NB4 (cell line): ENCODE data around the gene ERVMER34-1.

Source experiments
- POLR2A ChIP-seq: IDR thresholded peaks from 2 replicates; pipeline ENCODE4 v1.6.1; 2011; ENCODE audit warnings: mild to moderate bottlenecking; ENCODE audit not compliant: insufficient read length; ENCODE audit errors: extremely low read depth
- TF ChIP-seq, protein P1 (sequence below): IDR thresholded peaks from one replicate; pipeline ENCODE4 v1.5.1; 2012; ENCODE audit warnings: low read depth, low read length
- TF ChIP-seq, protein P2 (sequence below): IDR thresholded peaks from 2 replicates; pipeline ENCODE4 v1.6.1; 2011; ENCODE audit warnings: low read depth, low read length

DNA sequence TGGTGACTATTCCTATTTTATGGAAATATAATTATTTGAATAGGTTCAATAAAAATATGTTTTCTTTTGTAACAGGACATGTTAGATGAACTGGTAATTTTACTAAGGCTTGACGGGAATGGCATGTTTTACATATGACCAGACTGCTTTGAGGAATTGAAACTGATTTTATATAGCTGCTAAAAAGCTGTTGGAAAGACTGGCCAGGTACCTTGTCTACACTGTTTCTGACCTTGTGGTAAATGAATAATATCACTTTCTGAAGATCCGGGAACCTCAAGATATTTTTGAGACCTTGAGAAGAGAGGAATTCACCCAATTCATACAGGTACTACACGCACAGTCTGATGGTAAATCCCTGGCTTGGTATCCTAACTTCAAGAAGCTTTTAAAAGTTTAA is 50.0 kb downstream of the ERVMER34-1 start:
- no peak for TF ChIP-seq POLR2A
- TF ChIP-seq, protein P1, sequence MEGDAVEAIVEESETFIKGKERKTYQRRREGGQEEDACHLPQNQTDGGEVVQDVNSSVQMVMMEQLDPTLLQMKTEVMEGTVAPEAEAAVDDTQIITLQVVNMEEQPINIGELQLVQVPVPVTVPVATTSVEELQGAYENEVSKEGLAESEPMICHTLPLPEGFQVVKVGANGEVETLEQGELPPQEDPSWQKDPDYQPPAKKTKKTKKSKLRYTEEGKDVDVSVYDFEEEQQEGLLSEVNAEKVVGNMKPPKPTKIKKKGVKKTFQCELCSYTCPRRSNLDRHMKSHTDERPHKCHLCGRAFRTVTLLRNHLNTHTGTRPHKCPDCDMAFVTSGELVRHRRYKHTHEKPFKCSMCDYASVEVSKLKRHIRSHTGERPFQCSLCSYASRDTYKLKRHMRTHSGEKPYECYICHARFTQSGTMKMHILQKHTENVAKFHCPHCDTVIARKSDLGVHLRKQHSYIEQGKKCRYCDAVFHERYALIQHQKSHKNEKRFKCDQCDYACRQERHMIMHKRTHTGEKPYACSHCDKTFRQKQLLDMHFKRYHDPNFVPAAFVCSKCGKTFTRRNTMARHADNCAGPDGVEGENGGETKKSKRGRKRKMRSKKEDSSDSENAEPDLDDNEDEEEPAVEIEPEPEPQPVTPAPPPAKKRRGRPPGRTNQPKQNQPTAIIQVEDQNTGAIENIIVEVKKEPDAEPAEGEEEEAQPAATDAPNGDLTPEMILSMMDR = no peak
- TF ChIP-seq, protein P2, sequence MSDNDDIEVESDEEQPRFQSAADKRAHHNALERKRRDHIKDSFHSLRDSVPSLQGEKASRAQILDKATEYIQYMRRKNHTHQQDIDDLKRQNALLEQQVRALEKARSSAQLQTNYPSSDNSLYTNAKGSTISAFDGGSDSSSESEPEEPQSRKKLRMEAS = no peak
